Mononuclear cell (primary cell): Measurements from ENCODE around the gene CUL3. TPM values are rescaled to one million over a fixed set of nuclear protein-coding genes. Genes with fewer than 3 reads are reported as not detected.
"Not testable (repeated sequence)": the region's sequence is repeated elsewhere in the genome, so short reads cannot be mapped to it uniquely, and the experiment has no call there.

ENCODE experiments used
- H3K27me3 ChIP-seq: 2 replicates; pipeline ENCODE4 v1.6.0; 2011; ENCODE audit warnings: low read length, control low read depth; ENCODE audit not compliant: insufficient read depth
- H3K4me1 ChIP-seq: 2 replicates; pipeline ENCODE4 v1.5.1; 2011; ENCODE audit warnings: mild to moderate bottlenecking, low read length, control low read depth; ENCODE audit not compliant: insufficient read depth
- H3K4me3 ChIP-seq: 2 replicates; pipeline ENCODE4 v1.5.1; 2011; ENCODE audit warnings: mild to moderate bottlenecking, low read length, moderate library complexity
- H3K9me3 ChIP-seq: 2 replicates; pipeline ENCODE4 v1.5.1; 2011; ENCODE audit warnings: low read depth, mild to moderate bottlenecking, control low read depth, low read length
- total RNA-seq: library from RNA; depleted of rRNA; stranded (reverse); fragments of >200 nt; gene quantifications from one replicate; pipeline ENCODE4 v1.2.3, GENCODE V29; 2012

Gene CUL3
- total RNA-seq, 1 donor: 108 TPM

- H3K9me3 ChIP-seq: no peaks in the 10 kb centered on the region
- no peaks in the 10 kb centered on the region for H3K4me1 ChIP-seq
- H3K27me3 ChIP-seq: no peaks in the 10 kb centered on the region
- no peak overlapping the region for H3K4me3 ChIP-seq
Measured at GRCh38 chr2:224594840-224595239, 9.7 kb upstream of the CUL3 start.

GRCh38 chr2:224591220-224591619, 6.1 kb upstream of the CUL3 start:
- peaks cover 3% of the 10 kb centered on the region for H3K4me1 ChIP-seq
- no peak overlapping the region for H3K4me3 ChIP-seq
- no peaks in the 10 kb centered on the region for H3K27me3 ChIP-seq

GRCh38 chr2:224586127-224586695, 1.0 kb upstream of the CUL3 start:
- Histone ChIP-seq H3K4me3 (peak overlapping the region; percentile 65), H3K9me3 (no peaks in the 10 kb centered on the region), H3K27me3 (no peaks in the 10 kb centered on the region), H3K4me1 (peaks cover 24% of the 10 kb centered on the region)

More at GRCh38 chr2:224591220-224591619, 6.1 kb upstream of the CUL3 start:
- H3K9me3 ChIP-seq: no peaks in the 10 kb centered on the region

- Histone ChIP-seq H3K4me3 (peak overlapping the region; percentile 85), H3K9me3 (no peaks in the 10 kb centered on the region), H3K4me1 (peaks cover 36% of the 10 kb centered on the region), H3K27me3 (no peaks in the 10 kb centered on the region)
Measured at GRCh38 chr2:224584785-224585210, 365 bp downstream of the CUL3 start.

GRCh38 chr2:224584111-224584784, 915 bp downstream of the CUL3 start:
- no peaks in the 10 kb centered on the region for H3K27me3 ChIP-seq
- peak overlapping the region; percentile 85 for H3K4me3 ChIP-seq
- no peaks in the 10 kb centered on the region for H3K9me3 ChIP-seq
- peaks cover 42% of the 10 kb centered on the region for H3K4me1 ChIP-seq

GRCh38 chr2:224583033-224583432, 2.1 kb downstream of the CUL3 start:
- peaks cover 44% of the 10 kb centered on the region for H3K4me1 ChIP-seq

GRCh38 chr2:224580248-224580647, 4.9 kb downstream of the CUL3 start:
- Histone ChIP-seq H3K9me3 (no peaks in the 10 kb centered on the region), H3K4me3 (no peak overlapping the region), H3K27me3 (no peaks in the 10 kb centered on the region), H3K4me1 (peaks cover 63% of the 10 kb centered on the region)

More at GRCh38 chr2:224583033-224583432, 2.1 kb downstream of the CUL3 start:
- H3K27me3 ChIP-seq, H3K9me3 ChIP-seq, H3K4me3 ChIP-seq: not testable (repeated sequence)

- no peaks in the 10 kb centered on the region for H3K27me3 ChIP-seq
- peaks cover 69% of the 10 kb centered on the region for H3K4me1 ChIP-seq
Measured at GRCh38 chr2:224579411-224579810, 5.8 kb downstream of the CUL3 start.

GRCh38 chr2:224577541-224577940, 7.6 kb downstream of the CUL3 start:
- Histone ChIP-seq H3K4me3 (no peak overlapping the region), H3K27me3 (no peaks in the 10 kb centered on the region), H3K9me3 (no peaks in the 10 kb centered on the region), H3K4me1 (peaks cover 59% of the 10 kb centered on the region)

More at GRCh38 chr2:224579411-224579810, 5.8 kb downstream of the CUL3 start:
- no peaks in the 10 kb centered on the region for H3K9me3 ChIP-seq
- H3K4me3 ChIP-seq: no peak overlapping the region

- H3K27me3 ChIP-seq: no peaks in the 10 kb centered on the region
- H3K9me3 ChIP-seq: no peaks in the 10 kb centered on the region
- H3K4me3 ChIP-seq: no peak overlapping the region
- H3K4me1 ChIP-seq: peaks cover 58% of the 10 kb centered on the region
Measured at GRCh38 chr2:224576088-224576715, 9.0 kb downstream of the CUL3 start.

- no peaks in the 10 kb centered on the region for H3K27me3 ChIP-seq
- no peak overlapping the region for H3K4me3 ChIP-seq
- no peaks in the 10 kb centered on the region for H3K9me3 ChIP-seq
- H3K4me1 ChIP-seq: peaks cover 48% of the 10 kb centered on the region
Measured at GRCh38 chr2:224574423-224575084, 10.6 kb downstream of the CUL3 start.

- Histone ChIP-seq H3K9me3 (no peaks in the 10 kb centered on the region), H3K4me1 (peaks cover 43% of the 10 kb centered on the region), H3K27me3 (no peaks in the 10 kb centered on the region), H3K4me3 (no peak overlapping the region)
Measured at GRCh38 chr2:224573724-224574123, 11.4 kb downstream of the CUL3 start.

- no peaks in the 10 kb centered on the region for H3K9me3 ChIP-seq
- H3K4me3 ChIP-seq: no peak overlapping the region
- peaks cover 42% of the 10 kb centered on the region for H3K4me1 ChIP-seq
- H3K27me3 ChIP-seq: no peaks in the 10 kb centered on the region
Measured at GRCh38 chr2:224572338-224572737, 12.8 kb downstream of the CUL3 start.

GRCh38 chr2:224570328-224570993, 14.7 kb downstream of the CUL3 start:
- peaks cover 29% of the 10 kb centered on the region for H3K4me1 ChIP-seq
- no peaks in the 10 kb centered on the region for H3K9me3 ChIP-seq
- no peaks in the 10 kb centered on the region for H3K27me3 ChIP-seq
- no peak overlapping the region for H3K4me3 ChIP-seq

- Histone ChIP-seq H3K9me3 (no peaks in the 10 kb centered on the region), H3K4me1 (peaks cover 26% of the 10 kb centered on the region)
Measured at GRCh38 chr2:224569654-224570053, 15.5 kb downstream of the CUL3 start.

More at GRCh38 chr2:224569654-224570053, 15.5 kb downstream of the CUL3 start:
- H3K27me3 ChIP-seq: no peaks in the 10 kb centered on the region
- no peak overlapping the region for H3K4me3 ChIP-seq
